B cell (primary cell): Measurements from ENCODE around the gene MAZ. TPM values are rescaled to one million over a fixed set of nuclear protein-coding genes. Genes with fewer than 3 reads are reported as not detected.

Source experiments
- ATAC-seq: fragments of 200-7000 bp; cut with Tn5 transposase; one replicate; pipeline ENCODE4 v1.10.0; 2021; ENCODE audit warnings: low read depth, mild to moderate bottlenecking, moderate number of reproducible peaks, moderate library complexity
- CTCF ChIA-PET: fragments of 350-600 bp; sonication (Branson Sonifier 250); formaldehyde crosslinking; loops from one replicate; lab custom pipeline; 2021; ENCODE audit warnings: antibody characterized with exemption, inconsistent platforms; lab: Charles Lee
- POLR2A ChIA-PET: fragments of 350-600 bp; sonication (Branson Sonifier 250); formaldehyde crosslinking; loops from one replicate; lab custom pipeline; 2021; ENCODE audit warnings: antibody characterized with exemption; lab: Charles Lee
- DNase-seq: peaks from one replicate; pipeline ENCODE4 v3.0.0; 2013
- H2AFZ ChIP-seq: 2 replicates; pipeline ENCODE4 v1.6.1; 2012; ENCODE audit warnings: mild to moderate bottlenecking, low read depth, low read length; ENCODE audit not compliant: insufficient read depth, poor library complexity, severe bottlenecking
- H3K27ac ChIP-seq, 2 donors: 1 replicate in 1 of 2; 2 replicates in 1 of 2; pipeline ENCODE4 v1.5.1; 2012 to 2013; ENCODE audit warnings: low read length in 2 of 2, mild to moderate bottlenecking in 2 of 2, moderate library complexity in 1 of 2
- H3K27me3 ChIP-seq, 4 experiments: fragments of 200-600 bp in 1 of 4; sonication (generic) in 1 of 4; replicated peaks in 1 of 4; 1 replicate in 2 of 4; 2 replicates in 2 of 4; pipeline versions ENCODE4 v1.6.1 to v1.7.0; 2013 to 2016; ENCODE audit warnings: low read length in 3 of 4, mild to moderate bottlenecking in 2 of 4, mixed read lengths in 1 of 4, moderate library complexity in 1 of 4; ENCODE audit not compliant: insufficient read depth in 4 of 4, control insufficient read depth in 3 of 4; ENCODE audit errors: control extremely low read depth in 1 of 4
- H3K36me3 ChIP-seq, 2 experiments: replicated peaks in 1 of 2; 1 replicate in 1 of 2; 2 replicates in 1 of 2; pipeline versions ENCODE4 v1.6.1 to v1.7.1; 2013; ENCODE audit warnings: low read length in 1 of 2; ENCODE audit not compliant: insufficient read depth in 2 of 2, control insufficient read depth in 1 of 2; ENCODE audit errors: control extremely low read depth in 1 of 2, extremely low read depth in 1 of 2
- H3K4me1 ChIP-seq, 2 donors: fragments of 200-600 bp in 1 of 2; sonication (generic) in 1 of 2; 1 replicate in 1 of 2; 2 replicates in 1 of 2; pipeline versions ENCODE4 v1.5.1 to v1.6.1; 2013 to 2017; ENCODE audit warnings: low read length in 2 of 2; ENCODE audit not compliant: control insufficient read depth in 2 of 2, insufficient read depth in 2 of 2
- H3K4me2 ChIP-seq: replicated peaks from 2 replicates; pipeline ENCODE3; 2012; ENCODE audit warnings: mild to moderate bottlenecking, low read depth, low read length; ENCODE audit not compliant: poor library complexity, severe bottlenecking
- H3K4me3 ChIP-seq, 5 experiments: fragments of 200-600 bp in 1 of 5; sonication (generic) in 1 of 5; 1 replicate in 3 of 5; 2 replicates in 2 of 5; pipeline versions ENCODE4 v1.5.1 to v1.7.0; 2011 to 2016; ENCODE audit warnings: low read length in 4 of 5, mild to moderate bottlenecking in 4 of 5, low read depth in 2 of 5, control low read depth in 1 of 5, moderate library complexity in 1 of 5; ENCODE audit not compliant: insufficient read depth in 1 of 5; ENCODE audit errors: control extremely low read depth in 1 of 5, extremely low read depth in 1 of 5
- H3K79me2 ChIP-seq: fragments of 200-600 bp; sonication (generic); one replicate; pipeline ENCODE4 v1.6.0; 2016; ENCODE audit warnings: low read length; ENCODE audit not compliant: control insufficient read depth, insufficient read depth
- H3K9ac ChIP-seq: fragments of 200-600 bp; sonication (generic); 2 replicates; pipeline ENCODE4 v1.6.1; 2017; ENCODE audit warnings: mild to moderate bottlenecking, low read length, moderate library complexity
- H3K9me3 ChIP-seq, 3 donors: one replicate each; pipeline versions ENCODE4 v1.6.1 to v1.7.1; 2013; ENCODE audit warnings: low read length in 2 of 3; ENCODE audit not compliant: control insufficient read depth in 2 of 3, insufficient read depth in 1 of 3; ENCODE audit errors: control extremely low read depth in 1 of 3
- H4K20me1 ChIP-seq: 2 replicates; pipeline ENCODE4 v1.6.0; 2012; ENCODE audit warnings: mild to moderate bottlenecking, low read length; ENCODE audit not compliant: insufficient read depth, control insufficient read depth, poor library complexity, severe bottlenecking
- H3K27ac Mint-ChIP-seq: one replicate; pipeline ENCODE4 v1.8.0; 2021; ENCODE audit warnings: mixed read lengths
- H3K27me3 Mint-ChIP-seq: one replicate; pipeline ENCODE4 v1.8.0; 2021; ENCODE audit warnings: mixed read lengths
- H3K4me1 Mint-ChIP-seq: one replicate; pipeline ENCODE4 v1.8.0; 2021; ENCODE audit warnings: mixed read lengths
- H3K4me3 Mint-ChIP-seq: one replicate; pipeline ENCODE4 v1.8.0; 2021; ENCODE audit warnings: mixed read lengths
- H3K9me3 Mint-ChIP-seq: one replicate; pipeline ENCODE4 v1.8.0; 2022; ENCODE audit warnings: mixed read lengths; ENCODE audit not compliant: insufficient read depth
- CTCF ChIP-seq: fragments of 200-600 bp; IDR thresholded peaks from one replicate; pipeline ENCODE4 v1.8.0; 2022; ENCODE audit warnings: antibody characterized with exemption, mild to moderate bottlenecking
- EZH2 ChIP-seq: IDR thresholded peaks from 2 replicates; pipeline ENCODE4 v1.6.1; 2012; ENCODE audit warnings: borderline replicate concordance, low read depth, mild to moderate bottlenecking, moderate library complexity, low read length; ENCODE audit not compliant: insufficient read depth, poor library complexity, severe bottlenecking
- WGBS: methylation state at CpG from one replicate; pipeline ENCODE4 v1.1.5; 2013; ENCODE audit warnings: missing lambda C conversion rate; ENCODE audit not compliant: insufficient coverage; 5-methylcytosine and 5-hydroxymethylcytosine counted together
- intact Hi-C: fragments of 100-400 bp; cut with micrococcal nuclease; formaldehyde crosslinking; loops from one replicate; pipeline ENCODE4 v1.10.0; 2022
- polyA plus RNA-seq: library from polyadenylated mRNA; depleted of rRNA; stranded (reverse); fragments of >200 nt; gene quantifications from 2 replicates; pipeline ENCODE4 v1.2.3, GENCODE V29; 2012
- total RNA-seq, 2 donors: library from RNA; stranded (reverse); fragments of 120-200 nt in 1 of 2; gene quantifications; 1 replicate in 1 of 2; 2 replicates in 1 of 2; pipeline versions ENCODE4 v1.2.3 to v1.2.4, GENCODE V29; 2013 to 2022

MAZ gene
- total and polyA plus RNA-seq, 2 donors (not counting 1 experiment from before 2014, with no cell fraction given) = 170 to 198 TPM

DNA sequence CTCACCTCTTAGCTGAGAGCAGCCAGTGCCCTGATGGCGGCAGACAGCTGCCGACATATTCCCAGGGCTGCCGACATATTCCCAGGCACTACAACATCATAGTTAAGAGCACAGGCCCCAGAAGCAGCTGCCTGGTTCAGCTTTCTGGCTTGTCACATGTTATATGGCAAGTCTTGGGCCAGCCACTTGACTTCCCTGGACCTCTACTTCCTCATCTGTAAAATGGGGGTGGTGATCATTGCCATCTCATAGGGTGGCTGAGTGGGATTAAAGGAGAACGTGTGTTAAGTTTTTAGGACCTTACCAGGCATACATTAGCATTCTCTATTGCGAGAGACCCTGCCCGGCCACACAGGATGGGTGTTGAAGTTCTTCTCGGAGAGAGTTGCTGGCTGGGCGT, 37.6 kb downstream of the MAZ start:
- WGBS = 98% methylated on average over 5 of the region's 8 CpGs
- ChIA-PET POLR2A (no interaction called here), CTCF (interaction anchor here (0.8 kb wide), 1 partner anchor 144 kb away, joined by 3 read pairs; no protein-coding TSS in a partner anchor)
- no peak overlapping the region for H2AFZ ChIP-seq
- no peaks in the 10 kb centered on the region for H4K20me1 ChIP-seq
- H3K4me3 Mint-ChIP-seq = no peak overlapping the region
- no peak for ATAC-seq
- H3K36me3 ChIP-seq = peaks cover 0 to 59% of the 10 kb centered on the region in 2 experiments
- no peaks in the 10 kb centered on the region for H3K4me1 ChIP-seq
- no peak overlapping the region for H3K4me3 ChIP-seq
- no peak for TF ChIP-seq EZH2
- TF ChIP-seq CTCF = no peak
- H3K27me3 Mint-ChIP-seq = no peaks in the 10 kb centered on the region
- no peaks in the 10 kb centered on the region for H3K27me3 ChIP-seq
- H3K27ac Mint-ChIP-seq = peak overlapping the region; percentile 17
- H3K79me2 ChIP-seq = no peaks in the 10 kb centered on the region
- no peak overlapping the region for H3K27ac ChIP-seq
- intact Hi-C loops = no loop called here
- no peak for DNase-seq
- H3K9me3 Mint-ChIP-seq = no peaks in the 10 kb centered on the region
- H3K9ac ChIP-seq = no peak overlapping the region
- H3K4me2 ChIP-seq = no peak overlapping the region
- H3K4me1 Mint-ChIP-seq = no peaks in the 10 kb centered on the region
- H3K9me3 ChIP-seq = no peaks in the 10 kb centered on the region

- no peaks in the 10 kb centered on the region for H3K4me1 ChIP-seq
- H3K79me2 ChIP-seq = no peaks in the 10 kb centered on the region
- POLR2A ChIA-PET = no interaction called here
- Mint-ChIP-seq H3K4me3 (no peak overlapping the region), H3K9me3 (no peaks in the 10 kb centered on the region), H3K4me1 (no peaks in the 10 kb centered on the region), H3K27me3 (no peaks in the 10 kb centered on the region), H3K27ac (no peak overlapping the region)
- H3K4me3 ChIP-seq = no peak overlapping the region
- no peaks in the 10 kb centered on the region for H3K9me3 ChIP-seq
- H3K27ac ChIP-seq = no peak overlapping the region
- no peaks in the 10 kb centered on the region for H4K20me1 ChIP-seq
- TF ChIP-seq EZH2 = no peak
- TF ChIP-seq CTCF = no peak
- H3K4me2 ChIP-seq = no peak overlapping the region
- no peak for DNase-seq
- 97% methylated on average over 27 of the region's 28 CpGs for WGBS
- no peak for ATAC-seq
- H2AFZ ChIP-seq = no peak overlapping the region
- intact Hi-C loops = no loop called here
- CTCF ChIA-PET = interaction anchor here (0.6 to 0.8 kb wide), 3 partner anchors 145 to 980 kb away, joined by 3 to 4 read pairs (median 3); no protein-coding TSS in a partner anchor
- H3K36me3 ChIP-seq = peaks cover 0 to 51% of the 10 kb centered on the region in 2 experiments
- no peaks in the 10 kb centered on the region for H3K27me3 ChIP-seq
- H3K9ac ChIP-seq = no peak overlapping the region
Measured at GRCh38 chr16:29844575-29845331, 38.4 kb downstream of the MAZ start.
